CD4-positive, alpha-beta T cell (primary cell): ENCODE results near the gene SYNPO. TPM values are rescaled to one million over a fixed set of nuclear protein-coding genes. Genes with fewer than 3 reads are reported as not detected.

Experiments
- ATAC-seq: fragments of 200-7000 bp; cut with Tn5 transposase; one replicate; pipeline ENCODE4 v1.10.0; 2022; ENCODE audit warnings: mild to moderate bottlenecking; ENCODE audit not compliant: poor library complexity
- CTCF ChIA-PET: fragments of 350-600 bp; sonication (Branson Sonifier 250); formaldehyde crosslinking; loops from one replicate; lab custom pipeline; 2021; ENCODE audit warnings: antibody characterized with exemption, inconsistent platforms; lab: Charles Lee
- POLR2A ChIA-PET: fragments of 350-600 bp; sonication (Branson Sonifier 250); formaldehyde crosslinking; loops from one replicate; lab custom pipeline; 2021; ENCODE audit warnings: antibody characterized with exemption, inconsistent platforms; lab: Charles Lee
- DNase-seq, 14 experiments: peaks; one replicate each; pipeline ENCODE4 v3.0.0-alpha.2; 2013 to 2020; ENCODE audit warnings: mixed read lengths in 2 of 14
- H3K27ac ChIP-seq, 2 donors: one replicate each; pipeline versions ENCODE4 v1.5.1 to v1.7.0; 2013; ENCODE audit warnings: low read length in 2 of 2, low read depth in 1 of 2, mild to moderate bottlenecking in 1 of 2
- H3K27me3 ChIP-seq, 2 experiments: 1 replicate in 1 of 2; 2 replicates in 1 of 2; pipeline versions ENCODE4 v1.6.1 to v1.7.0; 2013; ENCODE audit warnings: low read length in 2 of 2, control low read depth in 1 of 2, mild to moderate bottlenecking in 1 of 2, moderate library complexity in 1 of 2; ENCODE audit not compliant: insufficient read depth in 2 of 2, control insufficient read depth in 1 of 2
- H3K36me3 ChIP-seq: one replicate; pipeline ENCODE4 v1.6.1; 2013; ENCODE audit warnings: low read length, control low read depth; ENCODE audit not compliant: insufficient read depth
- H3K4me1 ChIP-seq: one replicate; pipeline ENCODE4 v1.6.1; 2013; ENCODE audit warnings: low read length, control low read depth; ENCODE audit not compliant: insufficient read depth
- H3K4me3 ChIP-seq: one replicate; pipeline ENCODE4 v1.5.1; 2013; ENCODE audit warnings: mild to moderate bottlenecking, low read length, moderate library complexity
- H3K9me3 ChIP-seq, 2 experiments: 1 replicate in 1 of 2; 2 replicates in 1 of 2; pipeline versions ENCODE4 v1.6.1 to v1.7.0; 2013; ENCODE audit warnings: low read length in 2 of 2, mild to moderate bottlenecking in 2 of 2, control low read depth in 1 of 2, moderate library complexity in 1 of 2; ENCODE audit not compliant: control insufficient read depth in 1 of 2, insufficient read depth in 1 of 2
- H3K27ac Mint-ChIP-seq: one replicate; pipeline ENCODE4 v1.8.0; 2020; ENCODE audit warnings: mixed read lengths
- H3K27me3 Mint-ChIP-seq: one replicate; pipeline ENCODE4 v1.8.0; 2021; ENCODE audit warnings: mixed read lengths
- H3K36me3 Mint-ChIP-seq: one replicate; pipeline ENCODE4 v1.8.0; 2021; ENCODE audit warnings: low read depth, mixed read lengths
- H3K4me1 Mint-ChIP-seq: one replicate; pipeline ENCODE4 v1.8.0; 2021; ENCODE audit warnings: low read depth, mixed read lengths
- H3K4me3 Mint-ChIP-seq: one replicate; pipeline ENCODE4 v1.8.0; 2020; ENCODE audit warnings: mild to moderate bottlenecking, mixed read lengths
- H3K9me3 Mint-ChIP-seq: one replicate; pipeline ENCODE4 v1.8.0; 2020; ENCODE audit warnings: mixed read lengths
- CTCF ChIP-seq: fragments of 200-600 bp; IDR thresholded peaks from one replicate; pipeline ENCODE4 v1.8.0; 2022; ENCODE audit warnings: antibody characterized with exemption, mild to moderate bottlenecking
- intact Hi-C, 2 experiments: fragments of 100-400 bp; cut with DNase I in 1 of 2; cut with micrococcal nuclease in 1 of 2; formaldehyde crosslinking; loops; one replicate each; pipeline versions ENCODE4 v1.15.1 to v1.9.0; 2023 to 2025; cut with DNase I, micrococcal nuclease
- total RNA-seq, 174 experiments: library from RNA in 2 of 174; stranded (reverse) in 2 of 174; gene quantifications; one replicate each; pipeline ENCODE4 v1.2.3 and lab custom pipeline; 2021 to 2026

SYNPO gene
- total RNA-seq, 2 experiments from 2014 or later = 0.06 to 0.14 TPM

- Mint-ChIP-seq H3K27me3 (peaks cover 11% of the 10 kb centered on the region), H3K4me1 (no peaks in the 10 kb centered on the region), H3K27ac (no peak overlapping the region), H3K4me3 (no peak overlapping the region), H3K36me3 (no peaks in the 10 kb centered on the region), H3K9me3 (no peaks in the 10 kb centered on the region)
- TF ChIP-seq CTCF = no peak
- Histone ChIP-seq H3K36me3 (no peaks in the 10 kb centered on the region), H3K27me3 (peaks cover 0 to 3% of the 10 kb centered on the region in 2 experiments), H3K27ac (no peak overlapping the region), H3K4me3 (no peak overlapping the region), H3K4me1 (no peaks in the 10 kb centered on the region), H3K9me3 (no peaks in the 10 kb centered on the region)
- CTCF ChIA-PET = no interaction called here
- intact Hi-C loops = no loop called here
- POLR2A ChIA-PET = no interaction called here
- DNase-seq (no peak), ATAC-seq (no peak)
Observed at GRCh38 chr5:150639751-150640150, 709 bp upstream of the SYNPO start.

- H3K27ac Mint-ChIP-seq = no peak overlapping the region
- H3K4me3 Mint-ChIP-seq = no peak overlapping the region
- ATAC-seq (no peak), DNase-seq (no peak)
- intact Hi-C loops = no loop called here
- H3K36me3 Mint-ChIP-seq = no peaks in the 10 kb centered on the region
- Histone ChIP-seq H3K4me1 (no peaks in the 10 kb centered on the region), H3K27me3 (peaks cover 0 to 3% of the 10 kb centered on the region in 2 experiments), H3K36me3 (no peaks in the 10 kb centered on the region), H3K4me3 (no peak overlapping the region), H3K9me3 (no peaks in the 10 kb centered on the region), H3K27ac (no peak overlapping the region)
- ChIA-PET CTCF (no interaction called here), POLR2A (no interaction called here)
- peaks cover 5% of the 10 kb centered on the region for H3K27me3 Mint-ChIP-seq
- H3K4me1 Mint-ChIP-seq = no peaks in the 10 kb centered on the region
- TF ChIP-seq CTCF = no peak
- H3K9me3 Mint-ChIP-seq = no peaks in the 10 kb centered on the region
Observed at GRCh38 chr5:150641006-150641570, 628 bp downstream of the SYNPO start.

DNA sequence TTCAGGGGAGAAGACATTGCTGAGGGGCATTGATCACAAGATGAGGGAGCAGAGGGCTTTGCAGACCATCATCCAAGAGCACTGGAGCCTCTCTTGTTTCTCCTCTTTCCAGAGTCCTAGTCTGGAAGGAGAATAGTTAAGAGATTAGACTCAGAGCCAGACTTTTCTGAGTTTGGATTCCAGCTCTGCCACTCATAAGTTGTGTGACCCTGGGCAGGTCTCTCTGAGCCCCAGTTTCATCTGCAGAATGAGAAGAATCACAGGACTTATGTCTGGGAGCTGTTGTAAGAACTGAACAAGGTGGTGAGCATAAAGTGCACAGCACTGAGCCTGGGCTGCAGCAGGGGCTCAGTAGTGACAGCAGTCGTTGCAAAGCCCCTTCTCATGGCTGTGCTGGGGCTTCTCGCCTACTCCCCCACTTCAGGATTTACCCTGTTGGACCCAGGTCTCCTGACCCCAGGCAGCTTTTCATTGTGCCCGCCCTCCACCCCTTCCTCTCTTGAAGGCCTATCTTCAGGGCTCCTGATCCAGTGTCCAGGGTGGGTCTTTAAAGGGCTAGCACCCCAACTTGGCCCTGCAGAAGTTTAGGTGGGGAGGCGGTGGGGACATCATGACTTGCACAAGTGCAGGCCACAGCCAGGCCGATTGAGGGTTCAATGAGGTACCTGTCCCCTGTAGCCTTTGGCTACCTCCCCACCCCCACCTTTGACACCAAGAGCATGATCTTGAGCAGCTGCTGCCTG, 1.5 kb downstream of the SYNPO start:
- CTCF ChIA-PET = no interaction called here
- no peak for DNase-seq
- Mint-ChIP-seq H3K4me1 (no peaks in the 10 kb centered on the region), H3K27me3 (peaks cover 5% of the 10 kb centered on the region), H3K9me3 (no peaks in the 10 kb centered on the region), H3K4me3 (no peak overlapping the region), H3K27ac (no peak overlapping the region), H3K36me3 (no peaks in the 10 kb centered on the region)
- Histone ChIP-seq H3K4me1 (no peaks in the 10 kb centered on the region), H3K27me3 (peaks cover 0 to 3% of the 10 kb centered on the region in 2 experiments), H3K36me3 (no peaks in the 10 kb centered on the region), H3K27ac (no peak overlapping the region), H3K9me3 (no peaks in the 10 kb centered on the region), H3K4me3 (no peak overlapping the region)
- no peak for ATAC-seq
- TF ChIP-seq CTCF = no peak
- POLR2A ChIA-PET = no interaction called here
- intact Hi-C loops = no loop called here
